K562 (cell line): ENCODE measurements around the gene PRTN3. TPM values are rescaled to one million over a fixed set of nuclear protein-coding genes. Genes with fewer than 3 reads are reported as not detected.

Experiments used
- ATF2 ChIP-seq: sonication (generic); formaldehyde crosslinking; IDR thresholded peaks from 2 replicates; pipeline ENCODE4 v1.8.1; 2022; ENCODE audit warnings: missing genetic modification reagents
- ETV1 ChIP-seq: fragments of 450-650 bp; conservative IDR thresholded peaks from 2 replicates; pipeline ENCODE4 v1.6.1; 2016; ENCODE audit warnings: missing genetic modification characterization, control low read depth, low read depth, missing compliant biosample characterization
- POLR2A ChIP-seq: fragments of 450-650 bp; conservative IDR thresholded peaks from 2 replicates; pipeline ENCODE4 v1.6.1; 2016
- PREB ChIP-seq: sonication (generic); formaldehyde crosslinking; IDR thresholded peaks from 2 replicates; pipeline ENCODE4 v1.8.1; 2023; ENCODE audit warnings: mild to moderate bottlenecking, missing genetic modification reagents
- RBM22 ChIP-seq: fragments of 200-400 bp; formaldehyde crosslinking; IDR thresholded peaks from 2 replicates; pipeline ENCODE4 v1.6.1; 2018; ENCODE audit warnings: low read length, low read depth; ENCODE audit not compliant: poor library complexity, severe bottlenecking
- SRSF3 ChIP-seq: fragments of 200-400 bp; formaldehyde crosslinking; IDR thresholded peaks from 2 replicates; pipeline ENCODE4 v1.6.1; 2016; ENCODE audit warnings: mild to moderate bottlenecking, low read length, moderate library complexity; ENCODE audit not compliant: insufficient read depth
- ZBTB33 ChIP-seq: sonication (generic); formaldehyde crosslinking; IDR thresholded peaks from 2 replicates; pipeline ENCODE4 v1.8.1; 2023; ENCODE audit warnings: mild to moderate bottlenecking, missing genetic modification reagents
- ZBTB40 ChIP-seq, 2 experiments: fragments of 450-650 bp in 1 of 2; sonication (generic) in 1 of 2; formaldehyde crosslinking in 1 of 2; IDR thresholded peaks; 2 replicates each; pipeline versions ENCODE4 v1.7.1 to v1.9.0; 2016 to 2022; ENCODE audit warnings: inconsistent platforms in 1 of 2, mild to moderate bottlenecking in 1 of 2, missing genetic modification reagents in 1 of 2
- ZNF23 ChIP-seq: fragments of 250-450 bp; sonication (Bioruptor Pico); IDR thresholded peaks from 2 replicates; pipeline ENCODE4 v1.4.0; 2020; ENCODE audit warnings: mild to moderate bottlenecking
- polyA plus RNA-seq, 8 experiments: library from polyadenylated mRNA; depleted of rRNA in 4 of 8; stranded (reverse) in 5 of 8; unstranded in 3 of 8; fragments of >200 nt; fragmentation: Nextera tagmentation in 2 of 8; fragmentation: Illumina TruSeq in 1 of 8; extraction: Ambion mirVana in 2 of 8; extraction: Trizol in 1 of 8; gene quantifications; 2 replicates each; pipeline versions ENCODE4 v1.2.1 to v1.2.3, GENCODE V29; 2011 to 2014; ENCODE audit warnings: inconsistent platforms in 1 of 8, missing spikeins in 1 of 8
- total RNA-seq, 7 experiments: library from RNA; depleted of rRNA in 6 of 7; stranded (reverse); fragments of >200 nt in 6 of 7; fragmentation: Illumina TruSeq in 2 of 7; extraction: Trizol in 2 of 7; gene quantifications; 2 replicates each; pipeline versions ENCODE4 v1.2.1 to v1.2.3, GENCODE V29; 2011 to 2021; ENCODE audit warnings: low replicate concordance in 1 of 7

PRTN3 gene
- total and polyA plus RNA-seq, 9 of the 15 experiments (the other 6 are each of a cell fraction or from before 2014, with no cell fraction given), result 0.14 to 0.86 (median 0.43) TPM; not detected in 3

GRCh38 chr19:805166-805551 lies 35.6 kb upstream of the PRTN3 start (continued):
- TF ChIP-seq PREB (CRISPR knock-in tag), result no peak
- no peak for TF ChIP-seq POLR2A
- TF ChIP-seq ZBTB40 (IDR thresholded peaks at IDR 0.05), result no peak
- TF ChIP-seq ZBTB40 (CRISPR knock-in tag; IDR thresholded peaks at IDR 0.05), result no peak
- TF ChIP-seq ATF2, result 0 out of 2 replicates have a peak, but pooled peaks have one; percentile 25
- TF ChIP-seq SRSF3, result no peak
- peak; percentile 6; the same call in 1 of the 2 replicates for TF ChIP-seq ZBTB33 (CRISPR knock-in tag)
- no peak for TF ChIP-seq ZNF23 (CRISPR knock-in tag)
- no peak for TF ChIP-seq ETV1
- peak; percentile 11 for TF ChIP-seq RBM22
